GM12891 (cell line): ENCODE measurements around the gene ASB3. TPM values are rescaled to one million over a fixed set of nuclear protein-coding genes. Genes with fewer than 3 reads are reported as not detected.
A peak's percentile ranks its signal among the peaks of the same experiment; 100 is the strongest.
"Not testable (repeated sequence)": the region's sequence is repeated elsewhere in the genome, so short reads cannot be mapped to it uniquely, and the experiment has no call there.

Source experiments
- DNase-seq: peaks from one replicate; pipeline ENCODE4 v3.0.0; 2011; ENCODE audit warnings: low spot score; ENCODE audit not compliant: insufficient read length
- FAIRE-seq: peaks from 2 replicates; lab custom pipeline; 2011; peaks lifted over from hg19 to GRCh38; lab: Jason Lieb, UNC
- PAX5 ChIP-seq: IDR thresholded peaks from 2 replicates; pipeline ENCODE4 v1.6.1; 2011; ENCODE audit warnings: low read length, moderate library complexity, mild to moderate bottlenecking; ENCODE audit not compliant: insufficient read depth, severe bottlenecking
- POLR2A ChIP-seq: IDR thresholded peaks from 2 replicates; pipeline ENCODE4 v1.6.1; 2011; ENCODE audit warnings: low read depth, low read length, control low read depth
- POLR2AphosphoS5 ChIP-seq: IDR thresholded peaks from 2 replicates; pipeline ENCODE4 v1.6.1; 2011; ENCODE audit warnings: low read depth, low read length, control low read depth
- POU2F2 ChIP-seq: IDR thresholded peaks from 2 replicates; pipeline ENCODE4 v1.6.1; 2011; ENCODE audit warnings: low read depth, mild to moderate bottlenecking, control low read depth, low read length, moderate library complexity
- SPI1 ChIP-seq: IDR thresholded peaks from 2 replicates; pipeline ENCODE4 v1.6.1; 2011; ENCODE audit warnings: low read depth, low read length, control low read depth
- TAF1 ChIP-seq: IDR thresholded peaks from 2 replicates; pipeline ENCODE4 v1.6.1; 2011; ENCODE audit warnings: low read depth, low read length, control low read depth
- polyA plus RNA-seq: library from polyadenylated mRNA; unstranded; fragments of >200 nt; gene quantifications from one replicate; pipeline ENCODE4 v1.2.1, GENCODE V29; 2012; ENCODE audit warnings: low read depth, missing spikeins, inconsistent platforms; ENCODE audit not compliant: missing spikeins

The ASB3 gene, protein sequence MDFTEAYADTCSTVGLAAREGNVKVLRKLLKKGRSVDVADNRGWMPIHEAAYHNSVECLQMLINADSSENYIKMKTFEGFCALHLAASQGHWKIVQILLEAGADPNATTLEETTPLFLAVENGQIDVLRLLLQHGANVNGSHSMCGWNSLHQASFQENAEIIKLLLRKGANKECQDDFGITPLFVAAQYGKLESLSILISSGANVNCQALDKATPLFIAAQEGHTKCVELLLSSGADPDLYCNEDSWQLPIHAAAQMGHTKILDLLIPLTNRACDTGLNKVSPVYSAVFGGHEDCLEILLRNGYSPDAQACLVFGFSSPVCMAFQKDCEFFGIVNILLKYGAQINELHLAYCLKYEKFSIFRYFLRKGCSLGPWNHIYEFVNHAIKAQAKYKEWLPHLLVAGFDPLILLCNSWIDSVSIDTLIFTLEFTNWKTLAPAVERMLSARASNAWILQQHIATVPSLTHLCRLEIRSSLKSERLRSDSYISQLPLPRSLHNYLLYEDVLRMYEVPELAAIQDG
- polyA plus RNA-seq = 9.3 TPM

GRCh38 chr2:53786705-53787613 is at the start of gene ASB3, which contains the start of gene ERLEC1:
Gene ASB3, minus strand, starts transcription at chr2:53786953. Its CDS starts 21,381 bp downstream, at chr2:53765572.
Gene ERLEC1, plus strand, starts transcription at chr2:53787044. Its CDS starts 167 bp downstream, at chr2:53787211.
- FAIRE-seq = peak; percentile 88
- TF ChIP-seq POLR2A (peak; percentile 90), TAF1 (peak; percentile 73; the same call in 1 of the 2 replicates), PAX5 (no peak), POLR2AphosphoS5 (peak; percentile 93)
- peak; percentile 78 for DNase-seq

GRCh38 chr2:53829980-53830290 is 43.2 kb upstream of the ASB3 start:
- not testable (repeated sequence) for FAIRE-seq, DNase-seq

GRCh38 chr2:53829273-53829979 is 42.7 kb upstream of the ASB3 start:
- FAIRE-seq (no peak), DNase-seq (no peak)
- TF ChIP-seq POLR2AphosphoS5 (no peak), PAX5 (no peak), POLR2A (no peak), SPI1 (no peak), POU2F2 (no peak), TAF1 (no peak)

DNA sequence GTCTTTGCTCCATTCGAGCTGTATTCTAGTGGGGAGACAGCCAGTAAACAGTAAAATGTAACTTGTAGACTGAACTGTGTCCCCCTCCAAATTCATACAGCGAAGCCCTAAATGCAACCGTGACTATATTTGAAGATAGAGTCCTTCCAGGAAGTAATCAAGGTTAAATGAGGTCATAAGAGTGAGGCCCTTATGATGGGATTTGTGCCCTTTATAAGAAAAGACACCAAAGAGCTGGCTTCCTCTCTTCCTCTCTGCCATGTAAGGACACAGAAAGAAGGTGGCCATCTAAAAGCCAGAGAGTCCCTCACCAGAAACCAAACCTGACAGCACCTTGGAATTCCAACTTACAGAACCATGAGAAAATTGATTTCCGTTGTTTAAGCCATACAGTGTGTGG is 41.6 kb upstream of the ASB3 start:
- TF ChIP-seq POLR2A (no peak), TAF1 (no peak), POLR2AphosphoS5 (no peak), PAX5 (no peak), SPI1 (no peak), POU2F2 (no peak)
- FAIRE-seq (no peak), DNase-seq (no peak)

DNA sequence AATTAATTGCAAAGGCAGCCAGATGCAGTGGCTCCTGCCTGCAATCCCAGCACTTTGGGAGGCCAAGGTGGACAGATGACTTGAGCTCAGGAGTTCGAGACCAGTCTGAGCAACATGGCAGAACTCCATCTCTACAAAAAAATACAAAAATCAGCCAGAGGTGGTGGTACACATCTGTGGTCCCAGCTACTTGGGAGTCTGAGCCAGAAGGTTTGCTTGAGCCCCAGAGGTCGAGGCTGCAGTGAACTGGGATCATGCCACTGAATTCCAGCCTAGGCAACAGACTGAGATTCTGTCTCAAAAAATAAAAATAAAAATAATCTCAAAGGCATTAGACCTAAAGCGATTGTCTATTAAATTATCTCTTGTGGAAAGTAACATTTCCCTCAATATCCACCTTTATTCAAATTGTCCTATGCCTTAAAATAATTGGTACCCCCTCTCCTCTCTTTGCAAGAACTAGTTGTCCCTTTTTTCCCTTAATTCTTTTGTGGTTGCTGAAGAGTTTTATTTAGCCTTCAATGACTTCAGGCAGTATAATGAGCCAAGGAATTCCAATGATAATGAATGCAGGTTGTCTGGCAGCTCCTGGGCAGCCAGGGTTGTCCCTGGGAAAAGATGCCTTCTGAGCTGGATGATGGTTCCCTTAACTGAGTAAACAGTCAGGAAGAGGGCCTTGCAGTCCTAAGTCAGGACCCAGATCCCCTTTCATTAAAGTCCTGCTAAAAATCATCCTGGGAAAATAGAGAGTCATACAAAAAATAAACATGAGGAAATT is 40.8 kb upstream of the ASB3 start:
- TF ChIP-seq TAF1 (no peak), POU2F2 (no peak), POLR2AphosphoS5 (no peak), PAX5 (no peak), SPI1 (no peak), POLR2A (no peak)
- no peak for DNase-seq

DNA sequence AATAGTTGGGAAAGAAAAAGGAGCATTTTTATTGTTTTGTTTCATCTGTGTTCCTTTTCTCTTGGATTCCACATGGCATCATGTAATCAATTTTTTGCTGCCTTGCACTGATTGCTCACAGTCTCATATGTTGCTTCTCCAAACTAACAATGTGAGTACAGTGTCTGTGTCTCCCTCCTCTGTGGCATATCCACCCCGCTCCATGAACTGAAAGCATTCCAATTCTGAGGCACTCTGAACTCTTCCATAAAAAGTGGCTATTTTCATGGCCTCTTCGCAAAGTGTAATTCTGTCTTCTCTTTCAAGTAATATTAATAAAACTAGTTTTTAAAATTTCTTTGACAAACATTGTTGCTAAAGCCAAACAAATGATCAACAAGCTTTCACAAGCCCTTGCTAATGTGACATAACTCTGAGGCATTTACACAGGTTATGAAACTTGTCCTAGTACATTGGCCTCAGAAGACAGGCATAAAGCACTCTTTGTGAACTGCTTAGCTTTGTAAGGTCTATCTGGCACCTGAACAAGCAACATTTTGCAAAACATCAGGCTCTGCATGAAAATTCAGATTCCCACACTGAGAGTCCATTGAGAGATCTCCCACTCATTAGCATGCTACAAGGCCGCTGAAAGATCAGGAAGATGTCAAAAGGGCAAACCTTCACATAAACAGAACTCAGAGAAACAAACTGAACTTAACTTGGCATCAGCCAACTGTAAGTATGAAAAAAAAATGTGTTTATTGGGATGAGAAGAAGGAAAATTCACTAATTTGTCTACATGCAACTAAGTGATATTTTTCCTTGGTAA is 40.0 kb upstream of the ASB3 start:
- FAIRE-seq (no peak), DNase-seq (no peak)
- no peak for TF ChIP-seq POU2F2
- no peak for TF ChIP-seq SPI1
- TF ChIP-seq TAF1 = no peak
- TF ChIP-seq POLR2A = no peak
- TF ChIP-seq POLR2AphosphoS5 = no peak
- TF ChIP-seq PAX5 = no peak

More for the DNA sequence above, 40.8 kb upstream of the ASB3 start:
- FAIRE-seq = no peak

- FAIRE-seq (no peak), DNase-seq (no peak)
- TF ChIP-seq PAX5 (no peak), TAF1 (no peak), SPI1 (no peak), POU2F2 (no peak), POLR2AphosphoS5 (no peak), POLR2A (no peak)
Observed at GRCh38 chr2:53826030-53826410, 39.3 kb upstream of the ASB3 start.

DNA sequence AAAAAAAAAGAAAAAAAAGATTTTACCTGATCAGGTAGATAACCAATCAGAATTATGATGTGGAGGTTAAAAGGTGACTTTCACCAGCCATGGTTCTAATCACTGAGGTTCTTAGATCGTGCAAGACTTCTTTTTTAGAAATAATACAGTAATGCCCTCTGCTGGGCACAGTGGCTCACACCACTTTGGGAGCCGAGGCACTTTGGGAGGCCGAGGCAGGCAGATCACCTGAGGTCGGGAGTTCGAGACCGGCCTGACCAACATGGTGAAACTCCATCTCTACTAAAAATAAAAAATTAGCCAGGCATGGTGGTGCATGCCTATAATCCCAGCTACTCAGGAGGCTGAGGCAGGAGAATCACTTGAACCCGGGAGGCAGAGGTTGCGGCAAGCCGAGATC is 36.9 kb upstream of the ASB3 start:
- DNase-seq = not testable (repeated sequence)

DNA sequence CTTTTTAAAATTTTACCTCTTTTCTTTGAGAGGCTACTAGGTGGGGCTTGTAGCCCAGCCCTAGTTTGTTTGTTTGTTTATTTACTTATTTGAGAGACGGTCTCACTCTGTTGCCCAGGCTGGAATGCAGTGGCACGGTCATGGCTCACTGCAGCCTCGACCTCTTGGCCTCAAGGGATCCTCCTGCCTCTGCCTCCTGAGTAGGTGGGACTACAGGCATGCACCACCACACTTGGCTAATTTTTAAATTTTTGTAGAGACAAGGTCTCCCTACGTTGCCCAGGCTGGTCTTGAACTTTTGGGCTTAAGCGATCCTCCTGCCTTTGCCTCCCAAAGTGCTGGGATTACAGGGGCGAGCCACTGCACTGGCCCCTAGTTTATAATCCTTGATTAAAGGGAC is 35.1 kb upstream of the ASB3 start:
- TF ChIP-seq POLR2A (no peak), SPI1 (no peak)
- FAIRE-seq (no peak), DNase-seq (no peak)

More for the DNA sequence above, 36.9 kb upstream of the ASB3 start:
- FAIRE-seq = not testable (repeated sequence)
